H1 (cell line): ENCODE measurements around the gene TRIM67. TPM values are rescaled to one million over a fixed set of nuclear protein-coding genes. Genes with fewer than 3 reads are reported as not detected.

ENCODE experiments used
- CTCF ChIA-PET: fragments of 300-600 bp; sonication (Branson Sonifier 250); formaldehyde crosslinking; loops from one replicate; lab custom pipeline; 2021; ENCODE audit not compliant: partially characterized antibody; lab: Charles Lee
- POLR2A ChIA-PET: fragments of 300-600 bp; sonication (Branson Sonifier 250); formaldehyde crosslinking; loops from one replicate; lab custom pipeline; 2021; ENCODE audit warnings: inconsistent platforms; ENCODE audit not compliant: partially characterized antibody; lab: Charles Lee
- DNase-seq, 2 experiments: peaks; one replicate each; pipeline versions ENCODE4 v3.0.0 to v3.0.0-alpha.2; 2010 to 2022; ENCODE audit warnings: low spot score in 2 of 2, low read depth in 1 of 2, mixed read lengths in 1 of 2
- FAIRE-seq: peaks from 2 replicates; lab custom pipeline; 2011; peaks lifted over from hg19 to GRCh38; lab: Jason Lieb, UNC
- H2AFZ ChIP-seq: 2 replicates; pipeline ENCODE4 v1.8.1; 2012; ENCODE audit warnings: low read length, inconsistent platforms
- H2AK5ac ChIP-seq: 2 replicates; pipeline ENCODE4 v1.6.1; 2013; ENCODE audit warnings: low read depth, low read length
- H2BK120ac ChIP-seq: replicated peaks from 2 replicates; pipeline ENCODE3; 2013; ENCODE audit warnings: low read depth, low read length, inconsistent platforms
- H2BK12ac ChIP-seq: 2 replicates; pipeline ENCODE4 v1.6.1; 2013; ENCODE audit warnings: low read depth, low read length
- H2BK15ac ChIP-seq: 2 replicates; pipeline ENCODE4 v1.6.1; 2013; ENCODE audit warnings: low read length
- H2BK20ac ChIP-seq: 2 replicates; pipeline ENCODE4 v1.6.1; 2013; ENCODE audit warnings: low read length
- H2BK5ac ChIP-seq: 2 replicates; pipeline ENCODE4 v1.6.1; 2013; ENCODE audit warnings: low read depth, low read length
- H3K14ac ChIP-seq: 2 replicates; pipeline ENCODE4 v1.6.1; 2013; ENCODE audit warnings: inconsistent platforms; ENCODE audit not compliant: insufficient read length
- H3K18ac ChIP-seq: 2 replicates; pipeline ENCODE4 v1.6.1; 2013; ENCODE audit warnings: low read length; ENCODE audit errors: extremely low read depth
- H3K23ac ChIP-seq: 2 replicates; pipeline ENCODE4 v1.6.1; 2013; ENCODE audit warnings: inconsistent platforms; ENCODE audit not compliant: insufficient read length
- H3K23me2 ChIP-seq: 2 replicates; pipeline ENCODE4 v1.6.1; 2013; ENCODE audit warnings: low read depth, low read length
- H3K27ac ChIP-seq: 2 replicates; pipeline ENCODE4 v1.6.1; 2011; ENCODE audit warnings: low read depth, low read length, inconsistent platforms
- H3K27me3 ChIP-seq, 4 experiments: replicated peaks in 1 of 4; 1 replicate in 1 of 4; 2 replicates in 3 of 4; pipeline versions ENCODE4 v1.6.1 to v1.8.1; 2011 to 2013; ENCODE audit warnings: low read length in 3 of 4, mild to moderate bottlenecking in 3 of 4, inconsistent platforms in 2 of 4, mixed read lengths in 2 of 4, moderate library complexity in 1 of 4; ENCODE audit not compliant: control insufficient read depth in 3 of 4, insufficient read depth in 3 of 4; ENCODE audit errors: extremely low read depth in 1 of 4
- H3K36me3 ChIP-seq, 4 experiments: 2 replicates each; pipeline versions ENCODE4 v1.6.1 to v1.8.1; 2011 to 2013; ENCODE audit warnings: mild to moderate bottlenecking in 4 of 4, low read length in 3 of 4, moderate library complexity in 2 of 4, control low read depth in 1 of 4, inconsistent platforms in 1 of 4; ENCODE audit not compliant: insufficient read depth in 4 of 4, control insufficient read depth in 2 of 4
- H3K4ac ChIP-seq: replicated peaks from 2 replicates; pipeline ENCODE3; 2013; ENCODE audit warnings: low read length, low read depth, mixed read lengths, inconsistent platforms; ENCODE audit not compliant: insufficient read length
- H3K4me1 ChIP-seq, 4 experiments: replicated peaks in 1 of 4; 1 replicate in 1 of 4; 2 replicates in 3 of 4; pipeline versions ENCODE4 v1.6.1 to v1.8.1; 2011 to 2013; ENCODE audit warnings: low read length in 3 of 4, inconsistent platforms in 2 of 4, mixed read lengths in 1 of 4; ENCODE audit not compliant: insufficient read depth in 4 of 4, control insufficient read depth in 3 of 4
- H3K4me2 ChIP-seq, 2 experiments: 2 replicates each; pipeline versions ENCODE4 v1.6.1 to v1.8.1; 2011 to 2013; ENCODE audit warnings: low read depth in 2 of 2, low read length in 2 of 2, control low read depth in 1 of 2, inconsistent platforms in 1 of 2, mild to moderate bottlenecking in 1 of 2; ENCODE audit not compliant: insufficient read depth in 1 of 2
- H3K4me3 ChIP-seq, 4 experiments: fragments of 200-600, 300-600 bp in 1 of 4; sonication (generic), shearing (Covaris generic), sonication (Bioruptor Twin) in 1 of 4; 2 replicates each; pipeline versions ENCODE4 v1.5.1 to v1.8.1; 2011 to 2016; ENCODE audit warnings: low read length in 4 of 4, low read depth in 3 of 4, control low read depth in 2 of 4, inconsistent platforms in 2 of 4, mild to moderate bottlenecking in 2 of 4, mixed read lengths in 1 of 4, moderate library complexity in 1 of 4; ENCODE audit not compliant: insufficient read depth in 2 of 4; ENCODE audit errors: extremely low read depth in 1 of 4
- H3K56ac ChIP-seq: replicated peaks from 2 replicates; pipeline ENCODE3; 2013; ENCODE audit warnings: low read depth, mild to moderate bottlenecking, mixed read lengths, low read length, inconsistent platforms; ENCODE audit not compliant: insufficient read length
- H3K79me1 ChIP-seq: 2 replicates; pipeline ENCODE4 v1.6.1; 2013; ENCODE audit warnings: low read depth, low read length, control low read depth
- H3K79me2 ChIP-seq, 2 experiments: 2 replicates each; pipeline versions ENCODE4 v1.6.1 to v1.8.1; 2012 to 2013; ENCODE audit warnings: low read length in 2 of 2, mild to moderate bottlenecking in 2 of 2, inconsistent platforms in 1 of 2; ENCODE audit not compliant: insufficient read depth in 2 of 2, control insufficient read depth in 1 of 2
- H3K9ac ChIP-seq, 4 experiments: replicated peaks in 1 of 4; 1 replicate in 1 of 4; 2 replicates in 3 of 4; pipeline versions ENCODE4 v1.6.1 to v1.8.1; 2011 to 2013; ENCODE audit warnings: low read depth in 3 of 4, low read length in 3 of 4, control low read depth in 2 of 4, mild to moderate bottlenecking in 2 of 4, moderate library complexity in 2 of 4, inconsistent platforms in 1 of 4; ENCODE audit errors: extremely low read depth in 1 of 4
- H3K9me3 ChIP-seq, 2 experiments: 2 replicates each; pipeline versions ENCODE4 v1.6.1 to v1.8.1; 2012 to 2013; ENCODE audit warnings: mild to moderate bottlenecking in 2 of 2, moderate library complexity in 2 of 2, control low read depth in 1 of 2, inconsistent platforms in 1 of 2, low read depth in 1 of 2, low read length in 1 of 2, mixed read lengths in 1 of 2; ENCODE audit not compliant: insufficient read depth in 2 of 2
- H4K20me1 ChIP-seq, 2 experiments: replicated peaks in 1 of 2; 2 replicates each; pipeline versions ENCODE3 to v1.8.1; 2011 to 2013; ENCODE audit warnings: inconsistent platforms in 2 of 2, low read length in 2 of 2, mild to moderate bottlenecking in 1 of 2; ENCODE audit not compliant: insufficient read depth in 2 of 2, control insufficient read depth in 1 of 2
- H4K5ac ChIP-seq: 2 replicates; pipeline ENCODE4 v1.6.1; 2013; ENCODE audit warnings: low read length, low read depth, mixed read lengths, inconsistent platforms; ENCODE audit not compliant: insufficient read length
- H4K8ac ChIP-seq: 2 replicates; pipeline ENCODE4 v1.8.0; 2013; ENCODE audit warnings: mild to moderate bottlenecking, moderate library complexity, low read length, inconsistent platforms; ENCODE audit not compliant: insufficient read depth; ENCODE audit errors: extremely low read depth
- H4K91ac ChIP-seq: replicated peaks from 2 replicates; pipeline ENCODE3; 2013; ENCODE audit warnings: low read length, mixed read lengths, inconsistent platforms; ENCODE audit not compliant: insufficient read length
- ATF2 ChIP-seq: IDR thresholded peaks from 2 replicates; pipeline ENCODE4 v1.6.1; 2012; ENCODE audit warnings: low read length, inconsistent platforms
- BCL11A ChIP-seq, 2 experiments: IDR thresholded peaks; one replicate each; pipeline ENCODE4 v1.6.1; 2011; ENCODE audit warnings: low read depth in 2 of 2, low read length in 2 of 2, mild to moderate bottlenecking in 2 of 2
- KDM1A ChIP-seq: fragments of 200-600, 300-600 bp; sonication (generic); IDR thresholded peaks from 2 replicates; pipeline ENCODE4 v1.7.1; 2016; ENCODE audit warnings: mild to moderate bottlenecking, low read length, borderline replicate concordance
- NRF1 ChIP-seq: IDR thresholded peaks from 2 replicates; pipeline ENCODE4 v1.6.1; 2011; ENCODE audit warnings: mild to moderate bottlenecking, low read depth, low read length, improper control_type of control experiment
- POLR2A ChIP-seq, 2 experiments: IDR thresholded peaks; 1 replicate in 1 of 2; 2 replicates in 1 of 2; pipeline ENCODE4 v1.6.1; 2011; ENCODE audit warnings: low read depth in 2 of 2, low read length in 2 of 2, mild to moderate bottlenecking in 2 of 2; ENCODE audit errors: control extremely low read depth in 1 of 2
- POU5F1 ChIP-seq: IDR thresholded peaks from 2 replicates; pipeline ENCODE4 v1.6.1; 2011; ENCODE audit warnings: low read depth, mild to moderate bottlenecking, low read length, moderate library complexity
- SAP30 ChIP-seq: fragments of 300-600 bp; sonication (generic); IDR thresholded peaks from 2 replicates; pipeline ENCODE4 v1.7.1; 2012; ENCODE audit warnings: low read length, moderate library complexity, mild to moderate bottlenecking, inconsistent platforms; ENCODE audit not compliant: insufficient read depth, insufficient replicate concordance
- TAF7 ChIP-seq: optimal IDR thresholded peaks from 2 replicates; pipeline ENCODE3; 2011; ENCODE audit warnings: low read depth, mild to moderate bottlenecking, inconsistent platforms, low read length, moderate library complexity, borderline replicate concordance
- TBP ChIP-seq: IDR thresholded peaks from 2 replicates; pipeline ENCODE4 v1.6.1; 2011; ENCODE audit warnings: low read depth, low read length, improper control_type of control experiment
- TEAD4 ChIP-seq: IDR thresholded peaks from 2 replicates; pipeline ENCODE4 v1.6.1; 2012; ENCODE audit warnings: low read depth, low read length, inconsistent platforms, mixed read lengths
- WGBS, 2 experiments: shearing (Covaris generic) in 1 of 2; methylation state at CpG; one replicate each; pipeline versions ENCODE4 v1.1.6 to v1.1.7; 2013 to 2015; ENCODE audit warnings: low lambda C conversion rate in 2 of 2, mixed read lengths in 2 of 2, inconsistent platforms in 1 of 2, low coverage in 1 of 2, missing lambda C conversion rate in 1 of 2; ENCODE audit not compliant: insufficient replicate concordance in 2 of 2, insufficient coverage in 1 of 2, insufficient read length in 1 of 2; ENCODE audit errors: extremely low coverage in 1 of 2, missing lambda C conversion rate in 1 of 2; 5-methylcytosine and 5-hydroxymethylcytosine counted together
- polyA plus RNA-seq, 7 experiments: library from polyadenylated mRNA; depleted of rRNA in 3 of 7; stranded (reverse) in 5 of 7; unstranded in 2 of 7; fragments of >200 nt in 5 of 7; fragments of 200-250 nt in 2 of 7; gene quantifications; 1 replicate in 5 of 7; 2 replicates in 1 of 7; 4 replicates in 1 of 7; pipeline versions ENCODE4 v1.2.1 to v1.2.3, GENCODE V29; 2011 to 2013; ENCODE audit warnings: missing spikeins in 2 of 7, mixed read lengths in 2 of 7
- total RNA-seq: library from RNA; stranded (reverse); fragmentation: NEBNext Ultra II Directional; extraction: Animal tissue kit (Norgen Biotek cat#: 25700); gene quantifications from 2 replicates; pipeline ENCODE4 v1.2.1, GENCODE V29; 2021

TRIM67 gene
- total and polyA plus RNA-seq, 2 of the 8 experiments (the other 6 are each of a cell fraction or from before 2014, with no cell fraction given): under 0.01 TPM; not detected in 1

GRCh38 chr1:231219422-231220401 lies 57.9 kb downstream of the TRIM67 start:
- Histone ChIP-seq H3K79me2 (no peaks in the 10 kb centered on the region), H2AFZ (no peak overlapping the region), H4K91ac (no peak overlapping the region), H3K56ac (no peak overlapping the region), H4K20me1 (no peaks in the 10 kb centered on the region), H3K18ac (no peak overlapping the region), H3K23me2 (no peaks in the 10 kb centered on the region), H3K4me2 (no peak overlapping the region), H3K4me3 (no peak overlapping the region), H3K79me1 (no peaks in the 10 kb centered on the region), H3K23ac (no peak overlapping the region), H3K14ac (no peak overlapping the region), H3K9ac (no peak overlapping the region), H2AK5ac (no peak overlapping the region), H3K9me3 (no peaks in the 10 kb centered on the region), H2BK120ac (no peak overlapping the region), H4K8ac (no peak overlapping the region), H3K36me3 (peaks cover 0 to 9% (median 1%) of the 10 kb centered on the region in 4 experiments; a peak in 3 of 8 replicates), H2BK12ac (no peak overlapping the region), H2BK5ac (no peak overlapping the region), H4K5ac (no peak overlapping the region), H3K27me3 (peaks cover 12 to 30% (median 21%) of the 10 kb centered on the region in 4 experiments), H3K4me1 (peaks cover 0 to 6% (median under 1%) of the 10 kb centered on the region in 4 experiments; a peak in 3 of 7 replicates), H3K27ac (no peak overlapping the region), H3K4ac (no peak overlapping the region), H2BK20ac (no peak overlapping the region), H2BK15ac (no peak overlapping the region)
- CTCF ChIA-PET: interaction anchor here (1.2 to 1.6 kb wide), 2 partner anchors 9 to 17 kb away, joined by 4 to 8 read pairs; no protein-coding TSS in a partner anchor
- FAIRE-seq (no peak), DNase-seq (no peak)
- POLR2A ChIA-PET: no interaction called here
- WGBS, 2 experiments: 94% methylated on average over 10 of the region's 10 CpGs; no CpG with 5 or more reads in 1 of the 2 experiments
- TF ChIP-seq POLR2A (IDR thresholded peaks at IDR 0.05; ENCODE audit: control extremely low read depth in 1 of 2, low read depth in 2 of 2, low read length in 2 of 2): no peak
- TF ChIP-seq BCL11A (IDR thresholded peaks at IDR 0.05; ENCODE audit: low read depth in 2 of 2, low read length in 2 of 2): no peak
- no peak for TF ChIP-seq POU5F1
- no peak for TF ChIP-seq ATF2
- no peak for TF ChIP-seq TAF7
- no peak for TF ChIP-seq NRF1
- no peak for TF ChIP-seq KDM1A
- no peak for TF ChIP-seq SAP30
- TF ChIP-seq TEAD4: no peak
- TF ChIP-seq TBP: no peak
